ENCODE results near the gene DCPS. TPM values are rescaled to one million over a fixed set of nuclear protein-coding genes. Genes with fewer than 3 reads are reported as not detected.

Gene DCPS
- total RNA-seq, 1 experiment from 2014 or later = 52.6 TPM

Other genes starting within 250 kb of the DCPS start
- gene CDON, start 241.2 kb upstream of the DCPS start, total RNA-seq (2014; rRNA removed) = 4.4 and 10.1 TPM in 2 replicates
- 39.7 and 40.2 TPM in 2 replicates for gene RPUSD4, start 92.4 kb upstream of the DCPS start, total RNA-seq (2014; rRNA removed)
- 17.0 and 24.3 TPM in 2 replicates for gene FAM118B, start 92.3 kb upstream of the DCPS start, total RNA-seq (2014; rRNA removed)
- gene SRPRA, start 35.2 kb upstream of the DCPS start, total RNA-seq (2014; rRNA removed) = 140 and 143 TPM in 2 replicates
- 55.6 and 72.0 TPM in 2 replicates for gene FOXRED1, start 34.9 kb upstream of the DCPS start, total RNA-seq (2014; rRNA removed)
- 8.4 and 12.1 TPM in 2 replicates for gene TIRAP, start 21.0 kb upstream of the DCPS start, total RNA-seq (2014; rRNA removed)
- gene ST3GAL4, start 51.6 kb downstream of the DCPS start, total RNA-seq (2014; rRNA removed) = 126 and 148 TPM in 2 replicates

Data from PC-3 (cell line).